ENCODE results near the gene RECQL5.

The RECQL5 gene

DNA sequence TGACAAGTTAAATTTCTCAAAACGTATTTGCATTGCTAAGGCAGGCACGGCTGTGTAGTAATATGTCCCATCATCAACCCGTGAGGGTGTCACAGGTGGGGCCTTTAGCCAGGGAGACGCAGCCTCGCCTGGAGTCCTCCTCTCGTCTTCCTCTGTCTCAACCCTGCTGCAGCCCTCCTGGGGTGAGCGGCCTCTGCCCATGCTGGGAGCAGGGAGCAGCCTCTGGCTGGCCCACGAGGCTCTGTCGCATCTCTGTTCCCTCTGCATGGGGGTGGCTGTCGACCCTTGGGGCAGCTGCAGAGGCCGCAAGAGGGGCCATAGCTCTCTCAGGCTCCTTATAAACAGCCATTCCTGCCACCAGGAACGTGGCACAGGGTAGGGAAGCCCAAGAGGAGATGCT is 34.5 kb downstream of the RECQL5 start:
- DNase-seq, result no peak

GRCh38 chr17:75631353-75631752 is 35.6 kb downstream of the RECQL5 start:
- DNase-seq, result no peak

DNA sequence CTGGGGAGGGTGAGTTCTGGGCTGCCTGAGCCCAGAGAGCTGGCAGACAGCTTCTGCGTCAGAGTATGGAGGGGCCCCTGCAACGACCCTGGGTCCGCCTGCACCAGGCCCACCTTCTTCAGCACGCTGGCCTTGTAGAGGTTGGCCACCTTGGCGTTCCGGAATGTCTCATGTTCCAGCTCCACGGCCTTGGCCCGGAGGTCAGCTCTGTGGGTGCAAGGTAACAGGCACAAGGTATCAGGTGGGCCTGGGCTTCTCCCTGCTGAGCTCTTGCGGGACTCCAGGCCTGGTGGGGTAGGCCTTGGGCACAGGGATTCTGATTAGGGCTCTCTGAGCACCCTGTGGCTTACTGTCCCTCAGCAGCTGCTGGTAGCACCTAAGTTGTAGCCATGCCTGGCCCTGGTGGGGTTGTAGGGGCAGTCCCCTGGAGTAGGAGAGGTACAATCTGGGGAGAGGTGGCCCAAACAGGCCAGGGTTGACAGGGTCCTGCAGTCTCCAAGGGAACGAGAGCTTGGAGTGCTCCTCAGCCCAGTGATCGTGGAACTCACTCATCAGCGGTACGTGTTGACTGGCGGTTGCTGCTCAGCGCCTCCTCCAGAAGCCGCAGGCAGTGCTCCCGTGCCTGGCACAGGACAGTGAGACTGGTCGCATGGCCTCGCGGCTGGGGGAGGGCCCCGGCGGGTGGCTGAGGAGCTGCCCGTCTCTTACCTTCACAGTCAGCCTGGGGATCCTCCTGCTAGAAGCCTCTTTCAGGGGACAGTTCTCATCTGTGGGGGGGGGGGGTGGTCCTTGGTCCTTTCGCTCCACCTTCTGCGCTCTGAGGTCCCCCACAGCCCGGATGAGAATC is 36.7 kb downstream of the RECQL5 start:
- DNase-seq, result no peak

GRCh38 chr17:75629157-75629556 is 37.8 kb downstream of the RECQL5 start:
- no peak for DNase-seq

GRCh38 chr17:75628425-75628824 is 38.5 kb downstream of the RECQL5 start:
- no peak for DNase-seq

GRCh38 chr17:75627094-75627493 is 39.9 kb downstream of the RECQL5 start:
- DNase-seq, result no peak

DNA sequence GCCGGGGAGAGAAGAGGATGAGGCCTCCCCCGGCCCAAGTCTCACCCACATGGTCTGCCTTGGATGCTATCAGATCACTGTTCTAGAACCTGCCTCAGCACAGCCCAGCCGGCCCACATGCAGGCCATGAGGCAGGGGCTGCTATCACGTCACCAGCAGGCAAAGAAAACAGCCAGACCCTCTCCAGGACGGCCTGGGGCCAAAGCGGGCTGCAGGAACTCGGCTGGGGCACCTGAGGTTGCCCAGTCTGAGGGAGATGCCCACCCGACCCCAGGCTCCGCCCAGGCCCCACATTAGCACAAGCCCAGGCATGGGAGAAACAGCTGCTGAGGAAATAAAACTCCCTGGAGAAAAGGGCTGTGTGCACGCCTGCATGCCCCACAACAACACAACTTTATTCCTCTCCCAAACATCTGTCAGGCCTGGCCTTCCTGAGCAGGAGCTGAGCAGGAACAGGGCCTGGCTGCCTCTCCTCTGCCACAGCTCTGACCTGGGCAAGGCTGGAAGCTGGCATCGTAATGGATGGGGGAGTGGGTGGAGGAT is 40.4 kb downstream of the RECQL5 start:
- DNase-seq, result no peak

DNA sequence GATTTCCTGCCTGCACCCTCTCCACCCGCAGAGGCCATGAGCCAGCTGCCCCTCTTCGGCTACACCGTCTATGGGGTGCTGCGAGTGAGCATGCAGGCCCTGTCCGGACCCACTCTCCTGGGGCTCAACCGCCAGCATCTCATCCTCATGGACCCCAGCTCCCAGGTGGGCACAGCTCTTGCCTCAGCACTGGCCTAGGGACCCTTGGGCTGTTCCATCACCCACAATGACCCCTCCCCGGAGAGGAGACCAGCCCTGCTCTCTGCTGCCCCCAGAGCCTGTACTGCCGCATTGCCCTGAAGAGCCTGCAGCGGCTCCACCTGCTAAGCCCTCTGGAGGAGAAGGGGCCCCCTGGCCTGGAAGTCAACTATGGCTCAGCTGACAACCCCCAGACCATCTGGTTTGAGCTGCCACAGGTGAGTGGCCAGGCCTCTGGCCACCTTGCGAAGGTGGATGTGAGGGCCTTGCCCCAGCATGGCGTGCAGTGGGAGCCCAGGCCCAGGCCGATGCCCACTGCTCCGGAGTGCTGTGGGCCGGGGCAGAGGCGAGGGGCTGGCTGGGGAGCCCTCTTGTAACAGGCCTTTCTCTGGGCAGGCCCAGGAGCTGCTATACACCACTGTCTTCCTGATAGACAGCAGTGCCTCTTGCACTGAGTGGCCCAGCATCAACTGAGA is 41.0 kb downstream of the RECQL5 start:
- no peak for DNase-seq

DNA sequence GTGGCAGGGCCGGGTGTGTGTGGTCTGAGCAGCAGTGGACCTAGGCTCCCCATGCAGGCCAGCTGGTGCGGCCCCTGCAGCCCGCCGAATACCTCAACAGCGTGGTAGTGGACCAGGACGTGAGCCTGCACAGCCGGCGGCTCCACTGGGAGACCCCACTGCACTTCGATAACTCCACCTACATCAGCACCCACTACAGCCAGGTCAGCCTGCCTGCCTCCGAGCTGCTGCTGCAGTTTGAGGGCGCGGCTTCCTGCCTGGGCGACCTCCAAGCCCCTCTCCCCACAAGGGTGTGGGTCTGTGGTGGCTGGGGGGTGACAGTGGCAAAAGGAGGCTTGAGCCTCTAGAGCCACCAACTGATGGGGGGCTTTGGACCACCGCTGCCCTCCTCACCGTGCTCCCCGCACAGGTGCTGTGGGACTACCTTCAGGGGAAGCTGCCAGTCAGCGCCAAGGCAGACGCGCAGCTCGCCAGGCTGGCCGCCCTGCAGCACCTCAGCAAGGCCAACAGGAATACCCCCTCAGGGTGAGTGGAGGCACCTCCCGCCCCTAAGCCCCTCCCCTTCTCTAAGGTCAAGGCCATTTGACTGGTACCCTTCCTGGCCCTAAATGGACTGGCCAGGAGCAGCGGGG is 42.1 kb downstream of the RECQL5 start:
- no peak for DNase-seq

DNA sequence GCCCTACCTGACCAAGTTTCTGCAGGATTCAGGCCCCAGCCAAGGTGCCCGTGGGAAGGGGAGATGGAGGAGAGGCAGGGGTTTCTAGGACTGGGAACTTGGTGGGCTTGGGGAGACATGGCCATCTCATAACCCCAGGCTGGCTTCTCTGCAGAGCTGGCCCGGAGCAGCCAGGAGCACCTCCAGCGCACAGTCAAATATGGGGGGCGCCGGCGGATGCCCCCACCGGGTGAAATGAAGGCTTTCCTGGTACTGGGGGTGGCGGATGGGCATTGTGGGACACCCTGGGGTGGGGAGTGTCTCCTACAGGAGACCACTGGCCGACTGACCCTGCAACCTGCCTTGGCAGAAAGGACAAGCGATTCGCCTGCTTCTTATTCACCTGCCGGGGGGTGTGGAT is 42.9 kb downstream of the RECQL5 start:
- no peak for DNase-seq

GRCh38 chr17:75623386-75623785 is 43.6 kb downstream of the RECQL5 start:
- no peak for DNase-seq

DNA sequence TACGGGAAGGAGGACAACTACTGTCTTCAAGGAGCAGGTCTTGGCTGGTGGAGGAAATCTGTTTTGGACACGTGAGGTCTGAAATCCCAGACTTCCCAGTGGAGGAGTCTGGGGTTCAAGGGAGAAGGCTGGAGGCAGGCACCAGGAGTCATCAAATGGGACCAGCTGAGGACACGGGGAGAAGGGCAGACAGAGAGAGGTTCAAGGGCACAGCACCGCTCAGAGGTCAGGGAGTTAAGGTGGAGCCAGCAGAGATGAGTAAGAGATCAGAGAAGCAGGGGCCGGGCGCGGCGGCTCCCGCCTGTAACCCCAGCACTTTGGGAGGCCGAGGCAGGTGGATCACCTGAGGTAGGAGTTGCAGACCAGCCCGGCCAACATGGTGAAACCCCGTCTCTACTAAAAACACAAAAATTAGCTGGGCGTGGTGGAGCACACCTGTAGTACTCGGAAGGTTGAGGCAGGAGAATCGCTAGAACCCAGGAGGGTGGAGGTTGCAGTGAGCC is 44.1 kb downstream of the RECQL5 start:
- DNase-seq, result no peak

GRCh38 chr17:75622076-75622475 is 44.9 kb downstream of the RECQL5 start:
- no peak for DNase-seq

- no peak for DNase-seq
Observed at GRCh38 chr17:75621489-75621888, 45.5 kb downstream of the RECQL5 start.

DNA sequence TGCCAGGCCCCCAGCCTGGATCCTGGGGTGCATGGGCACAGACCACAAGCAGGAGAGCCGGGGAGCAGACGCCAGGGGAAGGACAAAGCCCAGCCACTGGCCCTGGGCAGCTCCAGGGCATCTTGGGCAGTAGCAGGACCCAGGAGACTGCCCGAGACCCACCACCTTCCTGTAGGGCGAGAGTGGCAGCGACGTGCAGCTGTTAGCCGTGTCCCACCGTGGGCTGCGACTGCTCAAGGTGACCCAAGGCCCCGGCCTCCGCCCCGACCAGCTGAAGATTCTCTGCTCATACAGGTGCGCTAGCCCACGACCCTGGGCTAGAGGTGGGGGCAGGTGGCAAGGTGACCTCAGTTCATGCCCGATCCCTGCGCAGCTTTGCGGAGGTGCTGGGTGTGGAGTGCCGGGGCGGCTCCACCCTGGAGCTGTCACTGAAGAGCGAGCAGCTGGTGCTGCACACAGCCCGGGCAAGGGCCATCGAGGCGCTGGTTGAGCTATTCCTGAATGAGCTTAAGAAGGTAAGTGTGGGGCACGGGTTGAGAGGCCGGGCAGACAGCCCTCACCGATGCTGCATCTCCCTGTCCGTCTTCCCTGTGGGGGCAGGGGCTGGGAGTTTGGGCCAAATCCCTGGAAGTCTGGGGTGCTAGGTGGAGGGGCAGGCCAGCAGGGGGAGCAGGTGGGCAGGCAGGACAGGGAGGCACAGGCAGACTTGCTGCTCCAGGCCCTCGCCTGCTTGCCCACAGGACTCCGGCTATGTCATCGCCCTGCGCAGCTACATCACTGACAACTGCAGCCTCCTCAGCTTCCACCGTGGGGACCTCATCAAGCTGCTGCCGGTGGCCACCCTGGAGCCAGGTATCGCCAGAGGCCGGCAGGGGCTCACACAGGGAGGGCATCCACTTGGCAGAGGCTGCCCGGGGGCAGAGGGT is 47.2 kb downstream of the RECQL5 start:
- DNase-seq, result peak in 1 of 2 experiments; percentile 49

GRCh38 chr17:75617675-75618074 is 49.3 kb downstream of the RECQL5 start:
- DNase-seq, result no peak

DNA sequence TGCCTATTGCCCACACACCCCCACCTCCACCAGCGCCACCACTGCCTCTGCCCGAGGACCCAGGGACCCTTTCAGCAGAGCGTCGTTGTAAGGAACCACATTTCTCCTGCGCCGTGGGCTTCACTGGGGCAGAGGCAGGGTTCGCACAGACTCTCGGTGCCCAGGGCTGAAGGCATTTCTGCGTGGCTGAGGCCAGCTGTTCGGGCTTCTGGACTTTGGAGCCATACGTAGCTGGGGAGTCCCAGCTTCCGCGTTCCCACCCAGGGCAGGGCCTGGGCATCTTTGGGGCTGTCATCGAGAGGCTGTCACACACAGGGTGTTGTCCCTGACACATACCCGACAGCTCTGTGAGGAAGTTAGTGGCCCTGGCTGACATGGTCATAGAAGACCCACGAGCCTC is 49.7 kb downstream of the RECQL5 start:
- no peak for DNase-seq

DNA sequence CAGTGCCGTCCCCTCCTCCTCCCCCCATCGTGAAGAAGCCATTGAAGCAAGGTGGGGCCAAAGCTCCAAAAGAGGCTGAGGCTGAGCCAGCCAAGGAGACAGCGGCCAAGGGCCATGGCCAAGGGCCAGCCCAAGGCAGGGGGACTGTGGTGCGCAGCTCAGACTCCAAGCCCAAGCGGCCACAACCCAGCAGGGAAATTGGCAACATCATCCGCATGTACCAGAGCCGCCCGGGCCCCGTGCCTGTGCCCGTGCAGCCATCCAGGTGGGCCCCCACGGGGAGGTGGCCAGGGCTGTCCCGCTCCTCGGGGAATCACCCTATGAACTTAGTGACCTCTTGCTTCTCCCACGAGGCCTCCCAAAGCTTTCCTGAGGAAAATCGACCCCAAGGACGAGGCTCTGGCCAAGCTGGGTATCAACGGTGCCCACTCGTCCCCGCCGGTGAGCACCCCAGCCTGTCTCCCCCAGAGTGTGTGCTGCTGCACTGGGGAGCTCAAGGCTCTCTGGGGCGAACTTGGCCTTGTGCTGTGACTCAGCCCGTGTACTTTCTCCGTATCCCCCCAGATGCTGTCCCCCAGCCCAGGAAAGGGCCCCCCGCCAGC is 50.3 kb downstream of the RECQL5 start:
- no peak for DNase-seq

DNA sequence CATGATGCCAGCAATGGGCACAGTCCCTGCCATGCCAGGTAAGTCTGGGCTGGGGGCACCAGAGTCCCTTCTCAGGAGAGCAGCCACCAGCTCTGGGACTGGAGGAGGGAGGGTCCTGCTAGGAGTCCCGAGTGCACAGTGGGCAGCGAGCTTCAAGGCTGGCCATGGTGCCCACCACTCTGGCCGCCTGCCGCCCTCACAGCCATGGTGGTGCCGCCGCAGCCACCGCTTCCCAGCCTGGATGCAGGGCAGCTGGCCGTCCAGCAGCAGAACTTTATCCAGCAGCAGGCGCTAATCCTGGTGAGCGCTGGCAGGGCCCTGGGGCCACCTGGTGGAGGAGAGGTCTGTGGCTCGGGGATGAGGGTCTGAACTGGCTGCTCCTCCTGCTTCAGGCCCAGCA is 51.7 kb downstream of the RECQL5 start:
- DNase-seq, result no peak

- DNase-seq, result no peak
Observed at GRCh38 chr17:75614556-75615270, 52.2 kb downstream of the RECQL5 start.

DNA sequence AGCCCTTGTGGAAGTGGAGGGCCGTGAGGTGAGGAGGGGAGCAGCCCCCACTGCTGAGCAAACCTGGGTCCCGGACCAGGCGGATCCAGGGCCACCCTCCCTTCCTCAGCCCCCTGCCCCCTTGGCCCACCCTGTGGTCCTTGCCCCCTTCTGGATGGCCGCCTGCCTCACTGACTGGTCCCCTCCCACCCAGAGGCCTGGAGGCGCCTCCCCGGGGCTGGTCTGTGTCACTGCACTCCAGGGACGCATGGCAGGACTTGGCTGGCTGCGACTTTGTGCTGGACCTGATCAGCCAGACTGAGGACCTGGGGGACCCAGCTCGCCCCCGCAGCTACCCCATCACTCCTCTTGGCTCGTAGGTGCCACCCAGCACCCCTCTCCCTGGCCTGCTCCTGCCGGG is 52.9 kb downstream of the RECQL5 start:
- no peak for DNase-seq

All from cerebellar nuclear complex (tissue), 1 donor.